HL-60 (cell line): ENCODE data around the gene DNASE1L2.

Experiments used
- DNase-seq, 2 experiments: peaks; one replicate each; pipeline ENCODE4 v3.0.0-alpha.2; 2010 to 2020; ENCODE audit warnings: low read depth in 1 of 2, low spot score in 1 of 2
- H3K27ac ChIP-seq: fragments of 250-450 bp; sonication (Bioruptor Pico); replicated peaks from 2 replicates; pipeline ENCODE4 v1.5.1; 2020; ENCODE audit warnings: mild to moderate bottlenecking, moderate library complexity
- H3K27me3 ChIP-seq: fragments of 250-450 bp; sonication (Bioruptor Pico); 2 replicates; pipeline ENCODE4 v1.5.1; 2021; ENCODE audit warnings: mild to moderate bottlenecking, moderate library complexity; ENCODE audit not compliant: insufficient read depth, poor library complexity, severe bottlenecking
- H3K4me3 ChIP-seq: replicated peaks from 2 replicates; pipeline ENCODE4 v1.5.1; 2011; ENCODE audit warnings: mild to moderate bottlenecking, control low read depth, low read length; ENCODE audit not compliant: insufficient read depth
- CTCF ChIP-seq: IDR thresholded peaks from one replicate; pipeline ENCODE4 v1.5.1; 2011; ENCODE audit warnings: low read length, control low read depth, inconsistent platforms; ENCODE audit not compliant: insufficient read depth
- GABPA ChIP-seq: IDR thresholded peaks from 2 replicates; pipeline ENCODE4 v1.6.1; 2012; ENCODE audit warnings: low read depth
- POLR2AphosphoS5 ChIP-seq: IDR thresholded peaks from 2 replicates; pipeline ENCODE4 v1.6.1; 2012; ENCODE audit warnings: low read depth
- REST ChIP-seq: IDR thresholded peaks from 2 replicates; pipeline ENCODE4 v1.6.1; 2012; ENCODE audit warnings: low read depth; ENCODE audit not compliant: insufficient replicate concordance
- SPI1 ChIP-seq: IDR thresholded peaks from 2 replicates; pipeline ENCODE4 v1.6.1; 2012; ENCODE audit warnings: low read depth, mild to moderate bottlenecking, borderline replicate concordance

The DNASE1L2 gene

GRCh38 chr16:2194166-2194834 is 41.9 kb upstream of the DNASE1L2 start:
- Histone ChIP-seq H3K27ac (no peak overlapping the region), H3K4me3 (no peak overlapping the region), H3K27me3 (peaks cover 35% of the 10 kb centered on the region)
- DNase-seq = no peak
- no peak for TF ChIP-seq REST
- TF ChIP-seq SPI1 = no peak
- TF ChIP-seq CTCF = no peak
- no peak for TF ChIP-seq POLR2AphosphoS5
- no peak for TF ChIP-seq GABPA

- peaks cover 35% of the 10 kb centered on the region for H3K27me3 ChIP-seq
- H3K27ac ChIP-seq = no peak overlapping the region
- peak in 1 of 2 experiments; percentile 61 for DNase-seq
- TF ChIP-seq REST (no peak), SPI1 (no peak), CTCF (peak; percentile 21), GABPA (no peak), POLR2AphosphoS5 (no peak)
- H3K4me3 ChIP-seq = no peak overlapping the region
Observed at GRCh38 chr16:2194852-2195321, 41.4 kb upstream of the DNASE1L2 start.

- peaks cover 35% of the 10 kb centered on the region for H3K27me3 ChIP-seq
- TF ChIP-seq GABPA (no peak), POLR2AphosphoS5 (no peak), REST (no peak), SPI1 (no peak), CTCF (no peak)
- no peak overlapping the region for H3K27ac ChIP-seq
- DNase-seq = no peak
- no peak overlapping the region for H3K4me3 ChIP-seq
Observed at GRCh38 chr16:2195322-2196161, 40.7 kb upstream of the DNASE1L2 start.
